ENCODE measurements around the gene HSFY1.
"Not testable (repeated sequence)": the region's sequence is repeated elsewhere in the genome, so short reads cannot be mapped to it uniquely, and the experiment has no call there.

Gene HSFY1

GRCh38 chrY:18546420-18546819 is at the start of gene HSFY1:
Gene HSFY1, plus strand, starts transcription at chrY:18546720. Its CDS starts 68 bp downstream, at chrY:18546788.
- not testable (repeated sequence) for DNase-seq (ENCODE audit: low read depth in 2 of 3, low spot score in 1 of 3)

GRCh38 chrY:18504266-18504665 is 42.3 kb upstream of the HSFY1 start:
- not testable (repeated sequence) for DNase-seq (ENCODE audit: low read depth in 2 of 3, low spot score in 1 of 3)

- DNase-seq (ENCODE audit: low read depth in 2 of 3, low spot score in 1 of 3), result not testable (repeated sequence)
Measured at GRCh38 chrY:18530995-18531655, 15.4 kb upstream of the HSFY1 start.

GRCh38 chrY:18538952-18539351 is 7.6 kb upstream of the HSFY1 start:
- DNase-seq (ENCODE audit: low read depth in 2 of 3, low spot score in 1 of 3), result not testable (repeated sequence)

GRCh38 chrY:18553132-18553531 is 6.6 kb downstream of the HSFY1 start:
- DNase-seq (ENCODE audit: low read depth in 2 of 3, low spot score in 1 of 3), result not testable (repeated sequence)

GRCh38 chrY:18565915-18566314 is 19.4 kb downstream of the HSFY1 start:
- not testable (repeated sequence) for DNase-seq (ENCODE audit: low read depth in 2 of 3, low spot score in 1 of 3)

Data from stimulated activated CD4-positive, alpha-beta T cell treated with anti-CD3 and anti-CD28 coated beads, Interleukin-12 subunit alpha, Interleukin-12 subunit beta, amount 100 ng/mL, for 48 hours (primary cell).